ENCODE data around the gene ARL5B. TPM values are rescaled to one million over a fixed set of nuclear protein-coding genes. Genes with fewer than 3 reads are reported as not detected.

Gene ARL5B
- total RNA-seq, 2 donors from 2014 or later: 44.8 to 55.4 TPM

GRCh38 chr10:18658271-18659124 is 733 bp upstream of the ARL5B start:
- no peaks in the 10 kb centered on the region for H3K27me3 Mint-ChIP-seq (ENCODE audit: insufficient read depth)
- peak overlapping the region; percentile 98 for H3K27ac Mint-ChIP-seq
- DNase-seq: no peak
- H3K36me3 ChIP-seq (ENCODE audit: control insufficient read depth, insufficient read depth, low read length): peaks cover 12% of the 10 kb centered on the region
- peak overlapping the region; percentile 99 for H3K4me3 Mint-ChIP-seq
- peak overlapping the region; percentile 95 for H3K4me3 ChIP-seq (ENCODE audit: low read length)
- no peak for TF ChIP-seq CTCF (conservative IDR thresholded peaks at IDR 0.05)
- peaks cover 18% of the 10 kb centered on the region for H3K4me1 Mint-ChIP-seq
- no peaks in the 10 kb centered on the region for H3K4me1 ChIP-seq (ENCODE audit: control insufficient read depth, insufficient read depth, low read length)
- H3K9me3 Mint-ChIP-seq: no peaks in the 10 kb centered on the region
- H3K27ac ChIP-seq (ENCODE audit: low read depth, low read length): peak overlapping the region; percentile 50
- peak overlapping the region; percentile 94 for H3K9ac ChIP-seq (ENCODE audit: extremely low read depth, low read length, poor library complexity, severe bottlenecking)
- no peaks in the 10 kb centered on the region for H3K9me3 ChIP-seq (ENCODE audit: control insufficient read depth, low read length)
- peaks cover 16% of the 10 kb centered on the region for H3K36me3 Mint-ChIP-seq (ENCODE audit: low read depth)
- 42 to 56% methylated on average over 18 to 23 of the region's 23 CpGs for WGBS, 2 experiments (ENCODE audit: insufficient coverage in 1 of 2, insufficient read length in 1 of 2)
- no peaks in the 10 kb centered on the region for H3K27me3 ChIP-seq (ENCODE audit: control insufficient read depth, insufficient read depth, low read length, poor library complexity, severe bottlenecking)

- Histone ChIP-seq H3K4me3 (ENCODE audit: low read length) (peak overlapping the region; percentile 95), H3K36me3 (ENCODE audit: control insufficient read depth, insufficient read depth, low read length) (peaks cover 12% of the 10 kb centered on the region), H3K27ac (ENCODE audit: low read depth, low read length) (peak overlapping the region; percentile 99), H3K9me3 (ENCODE audit: control insufficient read depth, low read length) (no peaks in the 10 kb centered on the region), H3K4me1 (ENCODE audit: control insufficient read depth, insufficient read depth, low read length) (no peaks in the 10 kb centered on the region), H3K9ac (ENCODE audit: extremely low read depth, low read length, poor library complexity, severe bottlenecking) (peak overlapping the region; percentile 94), H3K27me3 (ENCODE audit: control insufficient read depth, insufficient read depth, low read length, poor library complexity, severe bottlenecking) (no peaks in the 10 kb centered on the region)
- Mint-ChIP-seq H3K4me3 (peak overlapping the region; percentile 99), H3K9me3 (no peaks in the 10 kb centered on the region), H3K36me3 (ENCODE audit: low read depth) (peaks cover 17% of the 10 kb centered on the region), H3K4me1 (peaks cover 21% of the 10 kb centered on the region), H3K27ac (peak overlapping the region; percentile 97), H3K27me3 (ENCODE audit: insufficient read depth) (no peaks in the 10 kb centered on the region)
- DNase-seq: peak; percentile 57
- WGBS, 2 experiments (ENCODE audit: insufficient coverage in 1 of 2, insufficient read length in 1 of 2): 3 to 4% methylated on average over 20 to 23 of the region's 23 CpGs
- TF ChIP-seq CTCF (conservative IDR thresholded peaks at IDR 0.05): no peak
Observed at GRCh38 chr10:18659819-18660535, 746 bp downstream of the ARL5B start.

- no peak overlapping the region for H3K27ac ChIP-seq (ENCODE audit: low read depth, low read length)
- no peaks in the 10 kb centered on the region for H3K4me1 ChIP-seq (ENCODE audit: control insufficient read depth, insufficient read depth, low read length)
- Mint-ChIP-seq H3K27ac (no peak overlapping the region), H3K9me3 (no peaks in the 10 kb centered on the region), H3K4me1 (peaks cover 30% of the 10 kb centered on the region), H3K27me3 (ENCODE audit: insufficient read depth) (no peaks in the 10 kb centered on the region), H3K4me3 (peak overlapping the region; percentile 99), H3K36me3 (ENCODE audit: low read depth) (peaks cover 17% of the 10 kb centered on the region)
- peak overlapping the region; percentile 95 for H3K4me3 ChIP-seq (ENCODE audit: low read length)
- H3K36me3 ChIP-seq (ENCODE audit: control insufficient read depth, insufficient read depth, low read length): peaks cover 17% of the 10 kb centered on the region
- TF ChIP-seq CTCF (conservative IDR thresholded peaks at IDR 0.05): no peak
- no peak for DNase-seq
- no peaks in the 10 kb centered on the region for H3K27me3 ChIP-seq (ENCODE audit: control insufficient read depth, insufficient read depth, low read length, poor library complexity, severe bottlenecking)
- H3K9me3 ChIP-seq (ENCODE audit: control insufficient read depth, low read length): no peaks in the 10 kb centered on the region
- WGBS, 2 experiments (ENCODE audit: insufficient coverage in 1 of 2, insufficient read length in 1 of 2): 87% methylated on average over 7 to 18 of the region's 19 CpGs
- peak overlapping the region; percentile 94 for H3K9ac ChIP-seq (ENCODE audit: extremely low read depth, low read length, poor library complexity, severe bottlenecking)
Observed at GRCh38 chr10:18660816-18661431, 1.7 kb downstream of the ARL5B start.

Measured in endodermal cell (in vitro differentiated cells).